ENCODE measurements around the gene C1orf174. TPM values are rescaled to one million over a fixed set of nuclear protein-coding genes. Genes with fewer than 3 reads are reported as not detected.

The C1orf174 gene
- total RNA-seq, 3 donors from 2014 or later = 17.6 to 24.9 (median 18.1) TPM

DNA sequence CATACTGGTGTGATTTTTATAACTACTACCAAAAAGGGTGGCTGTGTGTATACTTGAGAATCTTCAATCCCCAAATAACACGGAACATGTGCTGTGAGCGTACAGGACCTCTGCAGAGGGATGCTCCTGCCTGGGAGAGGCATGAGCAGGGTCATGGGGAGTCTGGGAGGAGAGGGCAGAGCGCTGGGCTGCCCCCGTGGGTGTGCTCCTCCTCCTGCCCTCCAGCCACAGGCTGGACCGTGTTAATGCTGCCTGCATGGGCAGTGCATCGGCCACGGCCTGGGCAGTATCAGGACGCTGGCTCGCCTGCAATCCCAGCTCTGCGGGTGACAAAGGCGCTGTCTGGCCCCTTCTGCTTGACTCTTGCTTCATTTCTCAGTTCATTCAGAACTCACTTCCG lies 49.2 kb downstream of the C1orf174 start:
- no peaks in the 10 kb centered on the region for H3K4me1 ChIP-seq
- DNase-seq (ENCODE audit: low spot score in 2 of 2) = no peak
- H3K27me3 ChIP-seq = no peaks in the 10 kb centered on the region
- H3K4me3 ChIP-seq = no peak overlapping the region
- H3K9me3 ChIP-seq = no peaks in the 10 kb centered on the region
- intact Hi-C loops (cut with DNase I; ENCODE audit: low total_unique reads) = no loop called here
- peaks cover 8% of the 10 kb centered on the region for H3K36me3 ChIP-seq
- TF ChIP-seq POLR2AphosphoS5 (IDR thresholded peaks at IDR 0.05) = no peak
- TF ChIP-seq POLR2A (IDR thresholded peaks at IDR 0.05) = no peak
- TF ChIP-seq, protein P1, sequence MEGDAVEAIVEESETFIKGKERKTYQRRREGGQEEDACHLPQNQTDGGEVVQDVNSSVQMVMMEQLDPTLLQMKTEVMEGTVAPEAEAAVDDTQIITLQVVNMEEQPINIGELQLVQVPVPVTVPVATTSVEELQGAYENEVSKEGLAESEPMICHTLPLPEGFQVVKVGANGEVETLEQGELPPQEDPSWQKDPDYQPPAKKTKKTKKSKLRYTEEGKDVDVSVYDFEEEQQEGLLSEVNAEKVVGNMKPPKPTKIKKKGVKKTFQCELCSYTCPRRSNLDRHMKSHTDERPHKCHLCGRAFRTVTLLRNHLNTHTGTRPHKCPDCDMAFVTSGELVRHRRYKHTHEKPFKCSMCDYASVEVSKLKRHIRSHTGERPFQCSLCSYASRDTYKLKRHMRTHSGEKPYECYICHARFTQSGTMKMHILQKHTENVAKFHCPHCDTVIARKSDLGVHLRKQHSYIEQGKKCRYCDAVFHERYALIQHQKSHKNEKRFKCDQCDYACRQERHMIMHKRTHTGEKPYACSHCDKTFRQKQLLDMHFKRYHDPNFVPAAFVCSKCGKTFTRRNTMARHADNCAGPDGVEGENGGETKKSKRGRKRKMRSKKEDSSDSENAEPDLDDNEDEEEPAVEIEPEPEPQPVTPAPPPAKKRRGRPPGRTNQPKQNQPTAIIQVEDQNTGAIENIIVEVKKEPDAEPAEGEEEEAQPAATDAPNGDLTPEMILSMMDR (IDR thresholded peaks at IDR 0.05) = no peak
- no peak overlapping the region for H3K27ac ChIP-seq

DNA sequence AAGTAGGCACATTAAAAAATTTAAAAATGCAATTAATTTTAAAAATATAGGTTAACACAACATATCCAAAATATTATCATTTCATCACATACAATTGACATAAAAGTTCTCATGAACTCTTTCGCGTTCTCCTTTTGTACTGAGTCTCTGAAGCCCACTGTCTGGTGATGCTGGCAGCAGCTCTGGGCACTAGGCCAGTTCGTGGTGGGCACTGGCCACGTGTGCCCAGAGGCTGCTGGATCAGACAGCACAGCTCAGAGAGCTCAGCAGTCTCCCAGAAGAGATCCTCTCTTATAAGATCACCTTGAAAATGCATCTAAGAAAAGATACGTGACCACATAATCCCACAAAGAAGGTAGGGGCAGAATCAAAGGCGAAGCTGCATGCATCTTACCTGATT lies 53.0 kb downstream of the C1orf174 start:
- H3K27me3 ChIP-seq = no peaks in the 10 kb centered on the region
- TF ChIP-seq, protein P1 (IDR thresholded peaks at IDR 0.05) = no peak
- no peak for TF ChIP-seq POLR2AphosphoS5 (IDR thresholded peaks at IDR 0.05)
- TF ChIP-seq POLR2A (IDR thresholded peaks at IDR 0.05) = no peak
- DNase-seq (ENCODE audit: low spot score in 2 of 2) = no peak
- no peak overlapping the region for H3K4me3 ChIP-seq
- intact Hi-C loops (cut with DNase I; ENCODE audit: low total_unique reads) = no loop called here
- no peaks in the 10 kb centered on the region for H3K9me3 ChIP-seq
- H3K36me3 ChIP-seq = peaks cover 8% of the 10 kb centered on the region
- no peak overlapping the region for H3K27ac ChIP-seq
- H3K4me1 ChIP-seq = no peaks in the 10 kb centered on the region

DNA sequence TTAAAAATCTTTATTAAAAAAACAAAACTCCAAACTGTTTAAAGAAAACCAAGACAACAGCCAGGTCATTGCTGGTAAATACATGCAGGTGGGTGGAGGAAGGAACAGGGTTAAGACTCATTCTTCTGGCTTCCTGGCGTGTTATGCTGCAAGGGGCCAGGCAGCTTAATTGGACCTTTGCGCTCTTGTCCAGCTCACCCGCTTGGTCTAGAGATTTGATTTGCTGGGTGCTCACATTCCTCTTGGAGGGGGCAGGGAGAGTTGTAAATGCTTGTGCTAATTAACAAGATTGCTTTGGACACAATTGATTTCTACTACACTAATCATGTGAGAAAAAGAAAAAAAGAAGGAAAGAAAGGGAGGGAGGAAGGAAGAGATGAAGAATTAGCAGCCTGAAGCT lies 53.5 kb downstream of the C1orf174 start:
- no peak for TF ChIP-seq POLR2AphosphoS5 (IDR thresholded peaks at IDR 0.05)
- TF ChIP-seq POLR2A (IDR thresholded peaks at IDR 0.05) = no peak
- TF ChIP-seq, protein P1 (IDR thresholded peaks at IDR 0.05) = no peak
- intact Hi-C loops (cut with DNase I; ENCODE audit: low total_unique reads) = no loop called here
- H3K36me3 ChIP-seq = peaks cover 8% of the 10 kb centered on the region
- no peak overlapping the region for H3K4me3 ChIP-seq
- no peak overlapping the region for H3K27ac ChIP-seq
- DNase-seq (ENCODE audit: low spot score in 2 of 2) = no peak
- no peaks in the 10 kb centered on the region for H3K4me1 ChIP-seq
- no peaks in the 10 kb centered on the region for H3K9me3 ChIP-seq
- H3K27me3 ChIP-seq = no peaks in the 10 kb centered on the region

DNA sequence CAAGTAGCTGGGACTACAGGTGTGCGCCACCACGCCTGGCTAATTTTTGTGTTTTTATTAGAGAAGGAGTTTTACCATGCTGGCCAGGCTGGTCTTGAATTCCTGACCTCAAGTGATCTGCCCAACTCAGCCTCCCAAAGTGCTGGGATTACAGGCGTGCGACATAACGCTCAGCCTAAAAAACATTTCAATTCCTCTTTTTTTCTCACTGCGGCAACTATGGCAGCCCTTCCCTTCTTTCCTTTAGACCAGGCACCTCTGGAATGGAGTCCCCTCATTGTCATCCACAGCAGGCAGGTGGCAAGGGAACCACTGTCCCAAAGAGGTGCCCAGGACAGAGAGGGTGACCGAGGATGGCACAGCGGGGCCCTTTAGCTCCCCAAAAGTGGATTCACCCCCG lies 57.2 kb downstream of the C1orf174 start:
- intact Hi-C loops (cut with DNase I; ENCODE audit: low total_unique reads) = no loop called here
- Histone ChIP-seq H3K4me3 (no peak overlapping the region), H3K9me3 (no peaks in the 10 kb centered on the region), H3K36me3 (peaks cover 11% of the 10 kb centered on the region), H3K27ac (no peak overlapping the region), H3K4me1 (no peaks in the 10 kb centered on the region), H3K27me3 (no peaks in the 10 kb centered on the region)
- TF ChIP-seq POLR2A (IDR thresholded peaks at IDR 0.05) (no peak), POLR2AphosphoS5 (IDR thresholded peaks at IDR 0.05) (no peak)
- TF ChIP-seq, protein P1 (IDR thresholded peaks at IDR 0.05) = no peak
- DNase-seq (ENCODE audit: low spot score in 2 of 2) = no peak

DNA sequence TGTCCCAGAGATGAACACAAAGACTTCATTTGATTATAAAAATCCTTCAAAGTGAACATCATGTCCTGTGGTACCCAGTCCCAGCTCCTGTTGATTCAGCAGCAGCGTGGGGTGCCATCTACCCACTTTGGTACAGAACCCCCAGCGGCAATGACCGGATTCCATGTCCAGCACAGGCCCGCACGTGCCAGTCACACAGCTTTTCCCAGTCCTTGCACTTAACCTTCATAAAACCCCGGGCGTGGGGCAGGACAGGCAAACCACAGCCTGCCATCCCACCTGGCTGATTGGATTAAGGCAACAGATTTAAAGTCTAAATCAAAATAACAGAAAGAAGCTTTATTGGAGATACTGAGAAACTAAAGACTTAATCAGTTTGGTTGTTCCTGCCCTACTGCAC lies 58.6 kb downstream of the C1orf174 start:
- TF ChIP-seq POLR2AphosphoS5 (IDR thresholded peaks at IDR 0.05) (no peak), POLR2A (IDR thresholded peaks at IDR 0.05) (no peak)
- TF ChIP-seq, protein P1 (IDR thresholded peaks at IDR 0.05) = no peak
- H3K27ac ChIP-seq = no peak overlapping the region
- intact Hi-C loops (cut with DNase I; ENCODE audit: low total_unique reads) = no loop called here
- no peaks in the 10 kb centered on the region for H3K4me1 ChIP-seq
- H3K4me3 ChIP-seq = no peak overlapping the region
- DNase-seq (ENCODE audit: low spot score in 2 of 2) = no peak
- H3K27me3 ChIP-seq = no peaks in the 10 kb centered on the region
- peaks cover 11% of the 10 kb centered on the region for H3K36me3 ChIP-seq
- peaks cover 0 to 10% of the 10 kb centered on the region in 2 donors for H3K9me3 ChIP-seq

Other genes with a start within 250 kb of the C1orf174 start
- gene TP73, start 247.8 kb downstream of the C1orf174 start, total RNA-seq = 1 to 10 TPM in 1 of 3 donors, under 1 TPM in 1, not detected in 1; 0.66 to 1.0 TPM
- gene CCDC27, start 147.8 kb downstream of the C1orf174 start, total RNA-seq = not detected
- gene SMIM1, start 127.5 kb downstream of the C1orf174 start, total RNA-seq = 1 to 10 TPM; 1.3 to 4.7 (median 4.6) TPM
- gene LRRC47, start 103.8 kb downstream of the C1orf174 start, total RNA-seq = 10 to 100 TPM; 31.5 to 34.2 (median 34.2) TPM
- gene CEP104, start 43.1 kb downstream of the C1orf174 start, total RNA-seq = 10 to 100 TPM; 24.0 to 33.8 (median 30.5) TPM
- gene DFFB, start 42.8 kb downstream of the C1orf174 start, total RNA-seq = 10 to 100 TPM in 2 of 3 donors, 1 to 10 TPM in 1; 9.1 to 14.4 (median 11.3) TPM